Activated T-helper 1 cell treated with Interleukin-2 at 50 U/mL for 16 hours (primary cell): ENCODE results near the gene EML6.

Source experiments
- DNase-seq: peaks from one replicate; pipeline ENCODE4 v3.0.0-alpha.2; 2020; ENCODE audit warnings: low read depth

EML6 gene

GRCh38 chr2:54879598-54880332 is 156.3 kb downstream of the EML6 start:
- DNase-seq = no peak

- no peak for DNase-seq
Measured at GRCh38 chr2:54880428-54880827, 157.0 kb downstream of the EML6 start.

DNA sequence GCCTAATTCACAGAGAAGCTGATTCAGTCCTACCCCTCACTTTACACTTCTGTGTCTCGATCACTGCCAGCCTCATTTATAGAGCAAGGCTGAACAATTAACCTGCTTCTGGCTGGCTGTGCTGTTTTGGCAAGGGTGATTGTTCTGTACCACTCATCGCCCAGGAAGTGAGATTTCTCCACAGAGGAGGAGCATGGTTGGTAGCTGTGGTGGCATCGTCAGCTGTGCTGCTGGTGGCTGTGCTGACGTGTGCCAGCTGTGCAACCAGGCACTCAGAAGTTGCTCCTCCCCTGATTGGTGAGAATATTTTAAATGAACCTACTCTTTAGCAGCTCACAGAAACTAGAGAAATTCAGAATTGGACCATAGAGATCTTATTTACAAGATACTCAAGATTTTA is 158.3 kb downstream of the EML6 start:
- no peak for DNase-seq

DNA sequence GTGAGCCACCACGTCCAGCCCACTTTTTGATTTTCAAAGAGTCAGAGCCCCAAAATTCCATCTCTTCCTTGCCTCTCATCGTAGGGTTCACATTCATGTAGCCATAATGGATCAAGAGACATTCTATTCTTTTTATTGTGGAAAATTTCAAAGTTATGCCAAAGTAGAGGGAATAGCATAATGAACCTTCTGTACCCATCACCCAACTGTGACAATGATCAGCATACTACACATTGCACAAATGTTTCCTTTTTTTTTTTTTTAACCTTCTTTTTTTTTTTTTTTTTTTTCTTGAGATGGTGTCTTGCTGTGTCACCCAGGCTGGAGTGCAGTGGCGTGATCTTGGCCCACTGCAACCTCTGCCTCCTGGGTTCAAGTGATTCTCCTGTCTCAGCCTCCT is 162.4 kb downstream of the EML6 start:
- no peak for DNase-seq

GRCh38 chr2:54887850-54888545 is 164.5 kb downstream of the EML6 start:
- DNase-seq = no peak

DNA sequence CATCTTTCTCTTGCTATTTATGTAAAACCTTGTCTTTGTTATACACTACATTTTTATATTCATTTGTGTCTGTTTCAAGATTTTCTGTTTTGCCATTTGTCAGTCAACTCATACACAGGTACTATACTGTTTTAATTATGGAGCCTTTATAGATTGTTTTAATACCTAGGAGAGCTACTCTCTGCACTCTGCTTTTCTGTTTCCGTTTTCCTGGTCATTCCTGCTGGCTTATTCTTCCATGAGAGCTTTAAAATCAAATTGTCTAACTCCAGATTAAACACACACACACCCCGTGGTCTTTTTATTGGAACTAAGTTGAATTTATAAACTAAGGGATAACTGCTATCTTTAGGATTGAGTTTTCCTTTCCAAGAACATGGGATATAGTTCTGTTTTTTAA is 165.6 kb downstream of the EML6 start:
- DNase-seq = no peak

DNA sequence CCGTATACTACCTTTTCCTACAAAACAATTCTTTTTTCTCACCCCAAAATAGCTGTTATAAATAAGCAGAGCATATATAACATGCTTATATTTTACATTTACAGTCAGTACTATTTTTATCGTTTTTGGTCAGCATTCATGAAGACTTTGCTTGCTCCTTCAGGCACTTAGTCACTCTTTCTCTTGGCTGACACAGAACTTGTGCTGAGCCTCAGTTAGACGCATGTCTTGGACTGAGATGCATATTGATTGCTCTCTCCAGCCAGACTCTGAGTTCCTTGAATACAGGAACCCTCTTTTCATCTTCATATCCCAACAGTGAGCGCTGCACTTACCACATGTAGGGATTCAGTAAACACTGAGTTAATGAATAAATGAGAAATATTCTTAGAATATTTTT is 168.4 kb downstream of the EML6 start:
- DNase-seq = no peak

GRCh38 chr2:54894467-54894866 is 171.0 kb downstream of the EML6 start:
- no peak for DNase-seq

GRCh38 chr2:54895730-54896129 is 172.3 kb downstream of the EML6 start:
- no peak for DNase-seq

GRCh38 chr2:54897420-54898310 is 174.2 kb downstream of the EML6 start:
- DNase-seq = no peak

GRCh38 chr2:54898456-54899226 is 175.2 kb downstream of the EML6 start:
- no peak for DNase-seq

DNA sequence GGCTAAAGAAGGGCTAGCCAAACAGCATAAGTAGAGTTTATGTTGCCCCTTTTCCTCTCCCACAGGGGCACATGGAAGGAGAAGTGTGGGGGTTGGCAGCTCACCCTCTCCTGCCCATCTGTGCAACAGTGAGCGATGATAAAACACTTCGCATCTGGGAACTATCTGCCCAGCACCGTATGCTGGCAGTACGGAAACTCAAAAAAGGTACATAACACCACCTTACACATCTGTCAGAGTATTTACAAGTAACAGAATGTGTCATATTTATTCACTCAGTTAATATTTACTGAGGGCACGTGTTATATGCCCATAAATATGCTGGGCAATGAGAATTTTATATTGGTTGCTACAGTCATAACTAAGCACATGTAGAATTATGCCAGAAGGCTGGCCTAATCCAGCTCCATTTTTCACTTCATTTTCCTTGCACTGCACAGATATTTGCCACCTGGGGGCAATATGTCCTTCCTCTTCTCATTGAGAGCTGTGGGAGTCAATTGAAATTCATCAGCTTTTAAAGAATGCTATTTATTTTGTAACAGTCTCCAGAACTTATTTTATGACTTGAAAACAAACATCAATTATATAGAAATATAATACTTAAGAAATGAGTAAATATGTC is 176.2 kb downstream of the EML6 start:
- DNase-seq = no peak

- no peak for DNase-seq
Measured at GRCh38 chr2:54901224-54901986, 177.9 kb downstream of the EML6 start.

GRCh38 chr2:54902763-54903162 is 179.3 kb downstream of the EML6 start:
- no peak for DNase-seq

- peak; percentile 27 for DNase-seq
Measured at GRCh38 chr2:54903736-54904554, 180.5 kb downstream of the EML6 start.

DNA sequence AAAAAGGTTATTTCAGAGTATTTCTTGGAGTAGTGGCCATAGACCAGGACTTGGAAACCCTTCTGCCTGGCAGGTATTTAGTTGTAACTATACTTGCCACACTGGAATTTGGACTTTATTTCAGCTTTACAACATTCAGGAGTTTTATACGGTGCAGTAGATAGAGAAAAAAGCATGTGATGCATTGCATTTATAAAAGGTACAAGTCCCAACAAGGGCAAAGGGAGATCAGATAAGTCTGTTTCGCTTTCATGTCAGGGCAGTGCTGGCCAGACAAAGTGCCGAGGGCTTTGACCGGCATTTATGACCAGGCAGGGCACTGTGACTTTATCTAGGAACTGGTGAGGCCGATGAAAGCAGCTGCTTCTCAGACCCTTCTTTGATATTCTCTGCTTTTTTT is 181.4 kb downstream of the EML6 start:
- DNase-seq = no peak

- no peak for DNase-seq
Measured at GRCh38 chr2:54906716-54907115, 183.3 kb downstream of the EML6 start.

GRCh38 chr2:54907663-54908062 is 184.2 kb downstream of the EML6 start:
- DNase-seq = no peak

- DNase-seq = no peak
Measured at GRCh38 chr2:54908591-54908990, 185.1 kb downstream of the EML6 start.

DNA sequence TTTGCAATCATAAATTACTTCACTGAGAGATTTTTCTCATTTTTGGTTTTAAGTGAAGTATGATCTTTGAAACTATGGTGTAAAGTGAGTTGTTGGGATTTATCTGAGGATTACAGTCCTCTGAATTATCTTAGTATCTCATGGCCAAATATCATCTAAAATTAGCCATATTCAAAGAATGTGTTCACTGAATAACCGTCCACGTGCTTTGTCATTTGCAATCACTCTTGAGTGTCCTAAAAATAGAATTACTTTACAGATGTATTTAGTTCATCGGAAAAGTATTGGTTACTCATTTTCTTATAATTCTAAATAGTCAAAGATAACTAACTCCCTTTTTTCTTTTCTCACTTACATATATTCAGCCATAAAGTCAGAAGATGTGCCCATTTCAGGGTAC is 185.5 kb downstream of the EML6 start:
- DNase-seq = no peak
